ENCODE data around the gene CLEC5A. TPM values are rescaled to one million over a fixed set of nuclear protein-coding genes. Genes with fewer than 3 reads are reported as not detected.

Gene CLEC5A
- total and polyA plus RNA-seq, 2 donors (not counting 1 experiment from before 2014, with no cell fraction given), result 0.03 to 0.47 TPM

GRCh38 chr7:141976524-141977245, 29.9 kb upstream of the CLEC5A start:
- H3K79me2 ChIP-seq (ENCODE audit: control insufficient read depth, insufficient read depth, low read length), result no peaks in the 10 kb centered on the region
- no peaks in the 10 kb centered on the region for H3K36me3 ChIP-seq (replicated peaks in 1 of 2; ENCODE audit: control extremely low read depth in 1 of 2, control insufficient read depth in 1 of 2, extremely low read depth in 1 of 2, insufficient read depth in 2 of 2, low read length in 1 of 2)
- ChIA-PET POLR2A (no interaction called here), CTCF (interaction anchor here (0.7 to 3.4 kb wide), 11 partner anchors 10 to 505 kb away, joined by 3 to 21 read pairs (median 5); no protein-coding TSS in a partner anchor)
- DNase-seq (no peak), ATAC-seq (ENCODE audit: low read depth) (no peak)
- peak overlapping the region; percentile 60 for H3K9ac ChIP-seq (ENCODE audit: low read length)
- Mint-ChIP-seq H3K4me1 (peaks cover 25% of the 10 kb centered on the region), H3K9me3 (ENCODE audit: insufficient read depth) (peaks cover 4% of the 10 kb centered on the region), H3K4me3 (peak overlapping the region; percentile 77), H3K27ac (peak overlapping the region; percentile 72), H3K27me3 (no peaks in the 10 kb centered on the region)
- TF ChIP-seq CTCF (IDR thresholded peaks at IDR 0.05), result peak; percentile 32
- TF ChIP-seq EZH2 (IDR thresholded peaks at IDR 0.05; ENCODE audit: borderline replicate concordance, insufficient read depth, low read depth, low read length, poor library complexity, severe bottlenecking), result no peak
- peak overlapping the region in 1 of 2 donors; percentile 65 for H3K27ac ChIP-seq (ENCODE audit: low read length in 2 of 2)
- no peaks in the 10 kb centered on the region for H4K20me1 ChIP-seq (ENCODE audit: control insufficient read depth, insufficient read depth, low read length, poor library complexity, severe bottlenecking)
- peak overlapping the region; percentile 86 for H2AFZ ChIP-seq (ENCODE audit: insufficient read depth, low read depth, low read length, poor library complexity, severe bottlenecking)
- peak overlapping the region; percentile 71 for H3K4me2 ChIP-seq (replicated peaks; ENCODE audit: low read depth, low read length, poor library complexity, severe bottlenecking)
- H3K4me3 ChIP-seq (ENCODE audit: control extremely low read depth in 1 of 5, extremely low read depth in 1 of 5, insufficient read depth in 1 of 5, low read depth in 2 of 5, low read length in 4 of 5), result peak overlapping the region; percentile 28 to 70 (median 54)
- no peaks in the 10 kb centered on the region for H3K9me3 ChIP-seq (ENCODE audit: control extremely low read depth in 1 of 3, control insufficient read depth in 2 of 3, insufficient read depth in 1 of 3, low read length in 2 of 3)
- H3K4me1 ChIP-seq (ENCODE audit: control insufficient read depth in 2 of 2, insufficient read depth in 2 of 2, low read length in 2 of 2), result peaks cover 13 to 18% of the 10 kb centered on the region in 2 donors
- intact Hi-C loops (cut with micrococcal nuclease), result loop anchor here (5.0 to 10.0 kb wide), 2 partner anchors 208 to 506 kb away; no protein-coding TSS in a partner anchor
- no peaks in the 10 kb centered on the region for H3K27me3 ChIP-seq (replicated peaks in 1 of 4; ENCODE audit: control extremely low read depth in 1 of 4, control insufficient read depth in 3 of 4, insufficient read depth in 4 of 4, low read length in 3 of 4)
- 40% methylated on average over 4 of the region's 11 CpGs for WGBS (ENCODE audit: insufficient coverage)
